HG03066 (cell line): ENCODE data around the gene VPS13C.

Source experiments
- ATAC-seq: cut with Tn5 transposase; IDR thresholded peaks from one replicate; pipeline ENCODE4 v1.9.1; 2021; ENCODE audit warnings: low read depth; ENCODE audit not compliant: unreplicated experiment

VPS13C gene

DNA sequence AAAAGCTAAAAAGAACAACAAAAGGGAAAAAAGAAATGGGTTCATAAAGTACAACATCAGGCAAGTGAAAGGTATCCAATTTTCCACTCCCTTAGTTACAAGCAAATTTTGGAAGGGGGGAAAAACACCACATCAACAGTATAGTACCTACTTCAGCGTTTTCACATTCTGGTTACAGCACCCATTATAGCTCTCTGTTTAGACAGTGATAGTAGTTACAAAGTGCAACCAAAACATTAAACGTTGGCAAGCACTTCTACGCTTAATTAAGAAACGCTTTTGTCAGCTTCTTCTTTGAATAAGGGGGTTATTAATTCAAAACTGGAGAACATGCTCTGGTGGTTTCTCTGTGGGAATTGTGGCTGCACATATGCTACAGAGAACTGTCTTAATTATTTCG, 180.2 kb downstream of the VPS13C start:
- ATAC-seq = no peak

DNA sequence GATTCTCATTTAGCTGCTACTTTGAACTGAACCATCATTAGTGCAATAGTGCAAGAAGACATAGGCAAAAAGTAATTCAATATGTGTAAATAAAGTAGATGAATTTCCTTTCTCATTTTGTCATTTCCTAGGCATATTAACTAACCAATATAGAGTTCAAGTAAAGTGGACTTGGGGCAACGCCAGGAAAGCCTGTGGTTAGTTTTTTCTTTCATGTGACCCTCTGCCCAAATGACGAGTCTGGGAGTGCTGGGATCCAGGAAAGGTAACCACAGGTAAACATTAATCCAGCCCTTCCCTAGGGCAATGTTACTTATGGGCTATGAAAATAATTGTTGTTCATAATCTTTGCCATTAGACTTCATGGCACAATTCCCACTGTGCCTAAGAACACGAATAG, 181.0 kb downstream of the VPS13C start:
- no peak for ATAC-seq

DNA sequence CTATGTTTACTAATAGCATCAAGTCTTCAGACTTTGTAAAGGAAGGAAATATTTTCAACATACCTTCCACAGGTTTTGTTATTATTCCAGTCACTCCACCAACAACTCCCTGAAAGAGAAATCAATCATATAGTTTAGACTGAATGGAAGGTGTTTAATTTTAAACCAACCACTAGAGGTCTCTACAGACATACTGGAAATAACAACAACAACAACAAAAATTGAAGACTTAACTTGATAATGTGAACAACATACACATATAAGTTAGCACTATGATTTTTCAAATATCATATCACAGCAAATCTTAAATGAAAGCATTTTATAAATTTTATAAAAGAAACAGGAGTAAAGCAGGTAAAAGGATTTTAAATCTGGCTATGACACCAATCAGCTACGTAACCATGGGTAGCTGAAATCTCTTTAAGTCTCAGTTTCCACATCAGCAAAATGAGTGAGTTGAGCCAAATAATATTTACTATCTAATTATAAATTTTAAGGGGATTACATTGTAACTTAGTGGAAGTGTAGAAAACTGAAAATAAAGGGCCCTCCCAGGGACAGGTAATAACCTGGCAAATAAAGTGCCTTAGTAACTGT, 188.2 kb downstream of the VPS13C start:
- no peak for ATAC-seq

DNA sequence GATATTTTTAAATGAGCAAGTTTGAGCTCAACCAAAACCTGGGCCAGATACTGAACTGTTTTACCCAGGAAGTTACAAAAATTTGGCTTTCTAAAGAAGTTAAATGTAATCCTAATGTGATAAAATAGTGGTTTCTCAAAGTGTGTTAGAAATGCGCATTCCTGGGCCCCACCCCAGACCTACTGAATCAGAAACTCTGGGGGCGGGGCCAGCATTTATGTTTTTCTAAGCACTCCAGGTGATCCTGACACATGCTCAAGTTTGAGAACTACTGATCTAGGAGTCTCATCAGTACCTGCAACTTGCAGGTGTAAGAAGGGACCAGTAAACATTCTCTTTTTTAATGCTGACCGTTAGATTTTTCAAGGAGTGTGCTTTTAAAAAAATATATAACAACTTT, 190.6 kb downstream of the VPS13C start:
- ATAC-seq = no peak

DNA sequence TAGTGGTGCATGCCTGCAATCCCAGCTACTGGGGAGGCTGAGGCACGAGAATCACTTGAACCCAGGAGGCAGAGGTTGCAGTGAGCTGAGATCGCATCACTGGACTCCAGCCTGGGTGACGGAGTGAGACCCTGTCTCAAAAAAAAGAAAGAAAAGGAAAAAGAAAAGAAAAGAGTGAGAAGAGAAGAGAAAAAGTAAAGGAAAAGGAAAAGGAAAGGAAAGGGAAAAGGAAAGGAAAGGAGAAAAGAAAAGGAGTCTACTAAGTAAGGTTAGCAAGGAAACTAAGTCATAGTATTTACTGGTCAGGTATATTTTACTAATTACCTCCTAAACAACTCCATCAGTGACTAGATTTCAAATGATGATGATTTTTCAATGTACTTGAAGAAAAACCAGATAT, 198.3 kb downstream of the VPS13C start:
- ATAC-seq = no peak

DNA sequence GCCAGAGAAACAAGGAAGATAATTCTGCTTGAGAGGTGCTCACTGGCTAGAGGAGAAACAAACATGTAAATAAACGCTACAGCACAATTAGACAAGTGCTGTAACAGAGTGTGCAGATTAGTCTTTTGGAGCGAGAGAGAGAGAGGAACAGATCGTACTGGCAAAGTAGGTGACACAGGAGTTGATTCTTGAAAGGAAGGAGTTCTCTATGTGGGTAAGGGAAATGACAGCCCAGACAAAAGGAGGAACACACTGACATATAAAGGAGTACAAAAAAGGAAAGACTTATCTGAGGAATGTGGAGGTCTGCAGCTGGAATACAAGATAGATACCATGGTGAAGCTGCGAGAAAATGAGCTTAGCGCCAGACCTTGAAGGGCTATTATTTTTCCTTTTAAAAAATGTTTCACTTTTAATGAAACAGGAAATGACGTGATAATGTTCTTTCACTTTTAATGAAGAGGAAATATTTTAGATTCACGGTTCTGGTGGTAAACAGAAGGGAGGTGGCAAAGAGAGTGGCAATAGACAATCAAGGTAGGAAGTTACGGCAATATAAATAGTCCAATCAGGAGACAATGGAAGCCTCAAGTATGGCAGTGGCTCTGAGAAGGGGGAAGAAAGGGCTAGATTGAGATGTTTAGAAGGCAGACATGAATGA, 202.9 kb downstream of the VPS13C start:
- ATAC-seq = no peak

DNA sequence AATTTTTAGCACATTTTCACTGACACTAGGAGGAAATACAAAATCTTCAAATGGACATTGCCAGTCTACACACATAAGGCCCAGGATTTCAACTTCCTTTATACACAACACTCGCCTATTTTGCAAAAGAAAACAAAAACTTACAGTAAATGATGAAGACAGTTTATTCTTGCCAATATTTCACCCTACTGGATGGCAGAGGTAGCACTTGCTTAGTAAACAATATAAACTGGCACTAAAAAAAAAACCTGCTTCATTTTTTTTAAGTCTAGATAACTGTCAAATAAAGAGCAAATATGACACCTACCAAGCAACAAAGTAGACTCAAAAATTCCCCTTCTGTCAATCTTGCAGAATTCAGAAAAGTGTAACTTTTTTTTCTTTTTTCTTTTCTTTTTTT, 204.0 kb downstream of the VPS13C start:
- no peak for ATAC-seq

DNA sequence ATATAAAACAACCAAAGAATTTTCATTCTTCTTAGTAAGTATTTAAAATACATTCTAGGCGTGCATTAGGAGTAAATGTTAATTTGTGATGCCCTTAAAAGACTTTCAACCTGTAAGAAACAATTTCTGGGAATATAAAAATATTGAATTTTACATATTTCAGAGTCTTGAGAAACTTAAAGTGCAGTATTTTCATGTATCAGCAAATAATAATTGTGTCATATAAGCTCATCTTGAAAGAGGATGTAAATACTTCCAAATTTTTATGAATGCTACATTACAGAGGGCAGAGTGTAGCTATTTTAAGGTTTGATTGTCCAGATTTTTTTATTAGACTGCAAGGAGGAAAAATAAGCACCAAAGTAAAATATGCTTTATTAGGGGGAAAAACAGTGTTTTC, 207.1 kb downstream of the VPS13C start:
- ATAC-seq = no peak

DNA sequence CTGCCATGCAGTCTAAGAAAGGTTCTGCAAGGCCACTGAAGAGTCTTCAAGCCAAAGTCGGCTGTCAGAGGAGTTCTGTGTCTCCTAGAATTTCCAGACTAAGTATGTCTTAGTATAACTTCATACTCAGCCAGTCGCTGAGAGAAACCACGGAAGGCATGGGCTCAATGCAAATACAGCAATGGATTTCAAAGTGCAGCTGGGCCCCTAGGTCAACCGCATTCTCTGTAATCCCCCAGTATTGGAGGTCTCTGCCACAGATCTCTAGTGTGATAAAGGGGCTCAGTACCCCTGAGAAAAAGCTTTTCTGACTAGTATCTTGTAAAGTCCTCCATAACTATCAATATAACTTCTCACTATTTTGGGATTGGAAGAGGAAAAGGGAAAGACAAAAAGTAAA, 208.3 kb downstream of the VPS13C start:
- ATAC-seq = no peak

DNA sequence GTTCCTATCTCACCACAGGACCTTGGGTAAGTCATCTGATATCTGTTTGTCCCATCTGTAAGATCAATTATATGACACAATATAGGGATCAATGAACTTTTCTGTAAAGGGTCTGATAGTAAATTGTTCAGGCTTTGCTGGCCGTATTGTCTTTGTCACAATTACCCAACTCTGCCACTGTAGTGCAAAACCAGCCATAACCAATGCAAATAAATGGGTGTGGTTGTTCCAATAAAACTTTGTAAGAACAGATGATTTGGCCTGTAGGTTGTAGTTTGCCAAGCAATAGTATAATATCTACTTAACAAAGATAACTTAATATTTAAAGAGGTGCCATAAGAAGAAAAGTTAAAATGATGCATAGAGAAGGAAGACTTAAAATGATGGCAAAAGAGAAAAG, 210.8 kb downstream of the VPS13C start:
- ATAC-seq = no peak

DNA sequence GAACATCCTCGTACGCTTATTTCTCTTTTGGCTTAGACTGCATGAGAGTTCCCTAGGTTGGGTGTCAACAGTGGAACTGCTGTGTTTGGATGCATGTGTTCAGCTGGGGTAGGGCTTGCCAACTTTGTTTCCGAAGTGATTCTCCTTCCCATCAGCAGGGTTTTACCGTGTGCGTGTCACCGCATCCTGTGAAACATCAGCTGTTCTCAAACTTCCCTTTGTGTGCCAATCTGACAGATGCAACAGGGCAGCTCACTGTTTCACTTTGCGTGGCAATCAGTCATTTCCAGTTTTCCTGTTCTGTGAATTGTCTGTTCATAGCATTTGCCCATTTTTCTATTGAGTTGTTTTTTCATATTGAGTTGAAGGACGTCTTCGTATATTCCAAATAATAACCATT, 218.8 kb downstream of the VPS13C start:
- ATAC-seq = no peak

DNA sequence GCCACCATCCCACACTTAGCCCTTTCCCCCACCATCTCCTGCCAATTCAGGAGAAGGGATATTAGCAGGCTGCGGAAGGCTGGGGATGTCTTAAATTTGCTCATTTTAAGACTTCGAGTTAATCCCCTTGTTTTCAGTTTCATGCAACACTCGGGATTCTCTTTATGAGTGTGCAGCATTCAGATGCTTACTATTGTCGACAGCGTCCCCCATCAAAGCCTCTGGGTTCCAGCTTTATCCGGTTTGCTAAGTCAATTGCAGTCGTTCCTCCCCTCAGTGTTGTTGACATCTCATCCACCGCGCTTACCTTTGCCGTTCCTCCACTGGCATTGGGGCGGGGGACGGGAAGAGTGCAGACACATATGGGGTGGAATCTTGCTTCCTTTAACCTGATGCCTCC, 220.2 kb downstream of the VPS13C start:
- ATAC-seq = no peak

DNA sequence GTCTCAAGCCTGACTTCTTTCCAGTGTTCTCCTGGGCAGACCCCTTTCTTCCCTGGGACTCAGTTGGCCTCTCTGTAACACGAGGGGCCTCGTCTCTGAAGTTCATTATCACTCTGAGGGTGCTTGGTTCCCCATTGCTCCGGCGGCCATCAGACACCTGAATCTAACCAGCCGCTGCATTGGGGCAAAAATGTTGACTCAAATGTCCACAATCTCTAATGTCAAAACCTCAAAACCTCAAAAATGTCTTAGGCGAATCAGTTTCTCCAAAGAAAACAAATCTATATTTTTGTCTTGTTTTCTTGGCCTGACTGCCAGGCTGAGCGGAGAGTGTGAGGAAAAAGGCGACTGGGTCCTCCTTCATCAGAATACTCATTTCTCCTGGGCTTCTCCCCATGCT, 220.7 kb downstream of the VPS13C start:
- ATAC-seq = no peak

DNA sequence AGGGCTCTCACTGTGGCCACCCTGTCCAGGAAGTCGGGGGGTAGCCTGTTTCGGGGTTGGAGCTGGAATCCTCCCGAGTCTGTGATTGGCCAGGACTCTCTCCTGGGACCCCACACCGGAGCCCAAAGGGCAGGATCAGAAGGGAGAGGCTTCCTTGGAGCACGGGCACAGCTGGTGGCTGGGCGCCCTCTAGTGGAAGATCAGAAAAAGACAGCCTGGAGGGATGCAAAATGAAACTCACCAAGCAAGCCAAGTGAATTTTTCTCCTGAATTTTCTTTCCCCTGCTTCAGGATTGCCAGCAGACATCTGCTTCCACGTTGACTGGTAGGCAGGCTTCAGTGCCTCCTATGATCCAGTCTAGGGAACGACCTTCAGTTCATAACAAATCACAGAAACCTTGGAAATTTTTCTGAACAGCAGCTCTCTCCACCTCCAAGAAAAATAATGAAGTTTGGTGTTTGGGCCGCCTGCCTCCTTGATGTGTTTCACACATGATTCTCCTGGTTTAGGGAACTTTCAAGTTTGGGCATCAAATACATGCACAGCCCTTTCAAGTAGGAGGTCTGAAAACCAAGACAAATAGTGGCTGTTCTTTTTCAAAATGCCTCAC, 224.6 kb downstream of the VPS13C start:
- no peak for ATAC-seq

DNA sequence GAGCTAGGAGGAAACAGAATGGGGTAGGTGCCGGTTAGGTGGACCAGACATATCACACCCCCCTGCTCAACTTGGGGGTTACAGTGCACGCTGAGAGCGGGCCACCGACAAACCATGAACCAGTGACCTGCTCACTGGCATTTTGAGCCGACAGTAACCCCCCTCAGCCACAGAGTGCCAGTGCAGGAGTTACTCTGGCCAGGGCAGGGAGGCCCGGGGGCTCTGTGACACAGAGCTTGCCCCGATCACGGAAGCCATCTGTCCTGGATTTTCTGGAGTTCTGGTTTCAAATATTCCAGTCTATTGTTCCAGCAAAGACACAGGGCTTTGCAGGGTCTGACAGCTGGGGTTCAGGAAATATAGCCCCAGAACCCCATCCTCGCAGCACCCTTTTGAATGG, 225.2 kb downstream of the VPS13C start:
- ATAC-seq = no peak

DNA sequence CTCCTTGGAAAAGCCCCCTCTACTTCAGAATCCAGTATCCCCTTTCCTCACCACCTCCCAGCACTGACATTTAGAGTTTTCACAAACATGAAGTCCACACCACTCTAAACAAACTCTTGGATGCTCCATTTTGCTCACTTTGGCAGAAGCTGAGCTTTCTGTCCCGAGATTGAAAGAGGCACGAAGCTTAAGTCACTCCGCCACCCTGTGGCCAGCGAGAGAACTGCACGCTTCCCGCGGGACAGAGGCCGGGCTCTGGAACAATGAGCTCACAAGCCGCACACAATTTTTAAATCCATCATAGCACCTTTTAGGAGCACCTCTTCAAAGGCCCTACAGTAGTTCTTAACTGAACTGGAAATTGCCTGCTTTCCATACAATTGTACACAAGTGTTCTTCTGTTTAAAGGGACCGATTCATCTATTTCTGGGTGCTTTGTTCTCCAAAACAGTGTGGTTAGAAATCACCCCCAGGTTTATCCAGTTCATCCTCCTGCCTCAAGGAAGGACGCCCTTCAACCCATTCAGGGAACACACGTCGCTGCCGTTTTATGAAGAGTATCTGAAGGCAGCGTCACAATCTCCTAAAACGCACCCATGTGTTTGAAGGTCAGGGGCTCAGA, 226.1 kb downstream of the VPS13C start:
- no peak for ATAC-seq

DNA sequence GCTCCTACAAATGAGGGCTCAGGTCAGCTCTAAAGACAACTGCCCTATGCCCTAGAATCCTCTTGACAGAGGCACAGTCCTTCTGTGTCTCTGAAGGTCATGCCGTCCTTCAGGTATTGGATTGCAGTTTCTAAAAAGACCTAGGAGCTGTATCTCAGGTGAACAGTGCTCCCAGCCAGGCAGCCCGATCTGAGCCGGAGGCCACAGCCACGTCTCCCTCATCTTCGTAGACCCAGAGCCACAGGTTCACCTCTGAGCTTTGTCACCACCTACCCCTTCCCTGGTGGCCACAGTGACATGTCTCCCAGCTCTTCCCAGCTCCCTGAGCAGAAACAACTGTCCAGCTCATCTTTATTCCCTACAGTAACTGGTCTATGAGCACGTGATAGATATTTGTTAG, 228.0 kb downstream of the VPS13C start:
- no peak for ATAC-seq

DNA sequence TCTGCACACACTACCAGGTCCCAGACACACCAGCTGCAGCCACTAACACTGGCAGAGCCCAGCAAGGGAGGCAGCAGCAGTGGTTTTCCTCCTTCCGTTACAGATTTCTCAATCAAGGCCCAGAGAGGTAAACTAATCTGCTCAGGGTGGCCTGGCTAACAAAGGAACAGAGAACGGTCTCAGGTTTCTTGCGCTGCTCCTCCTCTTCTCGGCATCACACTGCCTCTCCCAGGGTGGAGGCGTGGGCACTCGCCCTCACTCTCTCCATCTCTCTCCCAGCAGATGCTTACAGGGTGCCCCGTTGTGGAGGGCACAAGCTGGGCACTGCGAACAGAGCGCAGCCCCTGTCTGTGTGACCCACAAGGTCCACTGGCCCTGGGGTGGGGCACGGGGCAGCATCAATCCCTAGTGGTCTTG, 228.7 kb downstream of the VPS13C start:
- no peak for ATAC-seq

DNA sequence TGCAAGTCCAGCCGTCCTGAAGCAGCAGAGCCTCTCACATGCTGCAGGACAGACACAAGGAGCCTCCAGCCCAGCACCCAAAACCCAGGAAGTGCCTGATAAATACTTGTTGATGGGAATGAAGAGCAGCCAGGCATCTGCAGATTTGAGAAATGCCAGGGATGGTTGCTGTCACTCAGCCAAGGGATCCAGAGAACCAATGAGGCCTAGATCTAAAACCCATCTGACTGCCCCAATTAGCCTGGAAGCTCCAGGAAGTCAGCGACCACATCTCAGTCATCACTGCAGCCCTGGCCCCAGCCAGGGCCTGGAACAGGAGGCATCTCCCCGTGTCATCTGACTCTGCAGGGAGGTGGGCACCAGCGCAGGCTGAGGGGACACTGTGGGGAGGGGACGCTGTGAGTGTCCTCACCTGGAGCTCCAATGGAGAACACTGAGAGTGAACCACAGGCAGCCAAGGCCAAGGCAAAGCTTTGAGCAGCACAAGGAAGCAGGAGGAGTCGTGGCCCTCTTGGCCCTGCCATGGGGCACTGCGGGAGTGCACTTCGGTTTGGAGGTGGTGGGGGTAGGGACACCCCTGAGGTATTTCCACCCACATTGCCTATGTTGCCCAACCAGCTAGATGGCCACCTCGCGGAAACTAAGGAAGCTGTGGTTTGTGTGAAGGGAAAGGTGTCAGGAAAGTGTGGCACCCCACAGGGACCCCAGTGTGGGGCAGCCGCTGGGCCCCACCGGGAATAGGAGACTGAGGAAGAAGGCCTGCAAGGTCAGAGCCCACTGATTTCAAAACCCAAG, 229.5 kb downstream of the VPS13C start:
- ATAC-seq = no peak

DNA sequence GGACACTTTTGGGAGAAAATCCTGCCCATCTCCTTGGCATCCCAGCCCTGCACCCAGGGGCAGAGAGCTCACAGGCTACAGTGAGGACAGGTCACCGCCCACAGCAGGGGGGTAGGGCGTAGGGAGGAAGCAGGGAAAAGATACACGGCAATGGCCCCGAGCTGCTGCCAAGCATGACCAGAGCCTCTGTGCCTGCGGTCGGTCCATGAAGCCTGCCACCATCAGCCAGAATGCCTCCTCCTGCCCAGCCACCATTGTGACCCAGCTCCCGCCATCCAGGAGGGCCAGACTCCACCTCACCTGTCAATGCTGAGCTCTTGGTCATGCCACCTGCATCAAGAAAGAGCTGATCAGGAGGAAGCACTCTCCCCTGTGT, 230.7 kb downstream of the VPS13C start:
- ATAC-seq = no peak

DNA sequence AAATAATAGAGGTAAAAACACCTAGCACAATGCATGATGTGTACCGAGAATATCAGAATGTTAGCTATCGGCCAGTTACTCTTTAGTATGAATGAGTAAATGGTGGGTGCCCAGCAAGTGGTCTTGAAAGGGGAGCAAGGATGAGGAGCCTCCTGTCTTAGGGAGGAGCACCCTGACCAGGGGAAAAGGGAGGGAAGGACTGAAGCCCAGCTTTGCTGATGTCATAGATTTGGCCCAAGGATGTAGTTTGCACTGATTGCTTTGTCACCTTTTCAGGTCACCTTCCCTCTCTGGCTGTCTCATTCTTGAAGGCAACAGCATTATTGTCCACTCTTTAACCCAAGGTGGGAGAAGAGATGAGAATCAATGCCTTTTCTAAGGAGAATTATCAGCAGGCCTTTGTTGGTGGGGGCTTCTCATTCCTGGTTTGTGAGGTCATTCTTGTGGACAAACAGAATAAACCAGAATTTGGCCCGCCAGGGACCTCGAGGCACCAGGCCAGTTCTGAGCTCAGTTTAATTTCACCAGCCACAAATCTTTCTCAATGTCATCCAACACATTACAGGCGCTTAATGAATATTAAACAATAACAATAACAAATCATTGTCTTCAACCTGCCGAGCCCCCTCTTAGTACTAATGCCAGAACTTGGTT, 231.3 kb downstream of the VPS13C start:
- no peak for ATAC-seq
